PC-3 (cell line): ENCODE data around the gene UCK1.

ENCODE experiments used
- CTCF ChIP-seq: fragments of 300-600 bp; sonication (generic); conservative IDR thresholded peaks from 2 replicates; pipeline ENCODE4 v1.5.1; 2017; ENCODE audit warnings: antibody characterized with exemption, low read depth, mild to moderate bottlenecking, low read length
- EZH2 ChIP-seq: fragments of 300-600 bp; sonication (generic); IDR thresholded peaks from one replicate; pipeline ENCODE4 v1.6.1; 2017; ENCODE audit warnings: antibody characterized with exemption, mild to moderate bottlenecking, low read length; ENCODE audit not compliant: unreplicated experiment
- EZH2phosphoT487 ChIP-seq: fragments of 300-600 bp; sonication (generic); IDR thresholded peaks from 2 replicates; pipeline ENCODE4 v1.6.1; 2018; ENCODE audit warnings: mild to moderate bottlenecking, antibody characterized with exemption, low read length, borderline replicate concordance

- TF ChIP-seq CTCF (peak; percentile 60), EZH2 (no peak), EZH2phosphoT487 (no peak)
These were observed 52.6 kb downstream of the UCK1 start for GRCh38 chr9:131478421-131478868.
